Suprapubic skin (tissue), 3 donors: ENCODE data around the gene PLA2G4C.

Experiments
- CTCF ChIP-seq, 2 donors: fragments of 200-600 bp in 1 of 2; fragments of 450-650 bp in 1 of 2; sonication (generic) in 1 of 2; IDR thresholded peaks; one replicate each; pipeline ENCODE4 v1.5.1; 2016 to 2019; ENCODE audit warnings: antibody characterized with exemption in 2 of 2, mild to moderate bottlenecking in 1 of 2, moderate library complexity in 1 of 2
- POLR2AphosphoS5 ChIP-seq, 3 donors: sonication (generic); formaldehyde crosslinking; IDR thresholded peaks; one replicate each; pipeline ENCODE4 v1.6.1; 2017; ENCODE audit warnings: antibody characterized with exemption in 3 of 3

DNA sequence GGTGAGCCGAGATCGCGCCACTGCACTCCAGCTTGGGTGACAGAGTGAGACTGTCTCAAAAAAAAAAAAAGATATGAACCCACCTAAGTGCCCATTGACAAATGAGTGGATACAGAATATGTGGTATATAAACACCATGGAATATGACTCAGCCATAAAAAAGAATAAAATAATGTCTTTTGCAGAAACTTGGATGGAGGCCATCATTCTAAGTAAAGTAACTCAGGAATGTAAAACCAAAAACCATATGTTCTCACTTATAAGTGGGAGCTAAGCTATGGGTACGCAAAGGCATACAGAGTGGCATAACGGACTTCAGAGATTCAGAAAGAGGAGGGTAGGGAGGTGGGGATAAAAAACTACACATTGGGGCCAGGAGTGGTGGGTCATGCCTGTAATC is 29.5 kb downstream of the PLA2G4C start:
- no peak for TF ChIP-seq CTCF (IDR thresholded peaks at IDR 0.05)
- TF ChIP-seq POLR2AphosphoS5 (IDR thresholded peaks at IDR 0.05) = no peak
